Measurements from ENCODE around the gene ZNF552.
"Not testable (repeated sequence)": the region's sequence is repeated elsewhere in the genome, so short reads cannot be mapped to it uniquely, and the experiment has no call there.

DNA sequence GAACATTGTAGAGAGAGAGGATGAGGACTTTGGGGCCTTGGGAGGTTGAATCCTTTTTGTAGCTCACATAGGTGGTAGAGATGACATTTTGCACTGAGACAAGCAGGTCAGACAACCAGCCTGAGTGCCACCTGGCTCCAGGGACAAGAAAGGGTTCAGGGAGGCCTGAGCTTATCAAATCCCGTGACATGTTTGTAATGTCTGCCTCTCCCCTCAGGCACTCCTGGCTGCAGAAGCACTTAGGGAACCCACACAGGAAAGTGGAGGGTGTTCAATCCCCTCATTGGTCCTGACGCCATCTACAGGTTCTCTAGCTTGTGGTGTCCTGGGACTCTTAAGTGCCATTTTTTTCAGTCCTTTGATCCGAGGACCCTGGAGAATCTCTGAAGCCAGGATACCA, 6.4 kb upstream of the ZNF552 start:
- TF ChIP-seq, protein P1, sequence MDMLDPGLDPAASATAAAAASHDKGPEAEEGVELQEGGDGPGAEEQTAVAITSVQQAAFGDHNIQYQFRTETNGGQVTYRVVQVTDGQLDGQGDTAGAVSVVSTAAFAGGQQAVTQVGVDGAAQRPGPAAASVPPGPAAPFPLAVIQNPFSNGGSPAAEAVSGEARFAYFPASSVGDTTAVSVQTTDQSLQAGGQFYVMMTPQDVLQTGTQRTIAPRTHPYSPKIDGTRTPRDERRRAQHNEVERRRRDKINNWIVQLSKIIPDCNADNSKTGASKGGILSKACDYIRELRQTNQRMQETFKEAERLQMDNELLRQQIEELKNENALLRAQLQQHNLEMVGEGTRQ (IDR thresholded peaks at IDR 0.05; ENCODE audit: borderline replicate concordance, low read depth, low read length) = not testable (repeated sequence)
- TF ChIP-seq, protein P2, sequence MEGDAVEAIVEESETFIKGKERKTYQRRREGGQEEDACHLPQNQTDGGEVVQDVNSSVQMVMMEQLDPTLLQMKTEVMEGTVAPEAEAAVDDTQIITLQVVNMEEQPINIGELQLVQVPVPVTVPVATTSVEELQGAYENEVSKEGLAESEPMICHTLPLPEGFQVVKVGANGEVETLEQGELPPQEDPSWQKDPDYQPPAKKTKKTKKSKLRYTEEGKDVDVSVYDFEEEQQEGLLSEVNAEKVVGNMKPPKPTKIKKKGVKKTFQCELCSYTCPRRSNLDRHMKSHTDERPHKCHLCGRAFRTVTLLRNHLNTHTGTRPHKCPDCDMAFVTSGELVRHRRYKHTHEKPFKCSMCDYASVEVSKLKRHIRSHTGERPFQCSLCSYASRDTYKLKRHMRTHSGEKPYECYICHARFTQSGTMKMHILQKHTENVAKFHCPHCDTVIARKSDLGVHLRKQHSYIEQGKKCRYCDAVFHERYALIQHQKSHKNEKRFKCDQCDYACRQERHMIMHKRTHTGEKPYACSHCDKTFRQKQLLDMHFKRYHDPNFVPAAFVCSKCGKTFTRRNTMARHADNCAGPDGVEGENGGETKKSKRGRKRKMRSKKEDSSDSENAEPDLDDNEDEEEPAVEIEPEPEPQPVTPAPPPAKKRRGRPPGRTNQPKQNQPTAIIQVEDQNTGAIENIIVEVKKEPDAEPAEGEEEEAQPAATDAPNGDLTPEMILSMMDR (IDR thresholded peaks at IDR 0.05) = not testable (repeated sequence)
- not testable (repeated sequence) for TF ChIP-seq POLR2AphosphoS5 (IDR thresholded peaks at IDR 0.05; ENCODE audit: low read depth, low read length); FOXM1 (IDR thresholded peaks at IDR 0.05; ENCODE audit: low read depth); JUND (IDR thresholded peaks at IDR 0.05); CHD2 (IDR thresholded peaks at IDR 0.05; ENCODE audit: low read length, partially characterized antibody); GABPA (IDR thresholded peaks at IDR 0.05; ENCODE audit: low read depth); YY1 (IDR thresholded peaks at IDR 0.05; ENCODE audit: low read depth); EZH2phosphoT487 (IDR thresholded peaks at IDR 0.05; ENCODE audit: borderline replicate concordance, low read depth)
- TF ChIP-seq, protein P3, sequence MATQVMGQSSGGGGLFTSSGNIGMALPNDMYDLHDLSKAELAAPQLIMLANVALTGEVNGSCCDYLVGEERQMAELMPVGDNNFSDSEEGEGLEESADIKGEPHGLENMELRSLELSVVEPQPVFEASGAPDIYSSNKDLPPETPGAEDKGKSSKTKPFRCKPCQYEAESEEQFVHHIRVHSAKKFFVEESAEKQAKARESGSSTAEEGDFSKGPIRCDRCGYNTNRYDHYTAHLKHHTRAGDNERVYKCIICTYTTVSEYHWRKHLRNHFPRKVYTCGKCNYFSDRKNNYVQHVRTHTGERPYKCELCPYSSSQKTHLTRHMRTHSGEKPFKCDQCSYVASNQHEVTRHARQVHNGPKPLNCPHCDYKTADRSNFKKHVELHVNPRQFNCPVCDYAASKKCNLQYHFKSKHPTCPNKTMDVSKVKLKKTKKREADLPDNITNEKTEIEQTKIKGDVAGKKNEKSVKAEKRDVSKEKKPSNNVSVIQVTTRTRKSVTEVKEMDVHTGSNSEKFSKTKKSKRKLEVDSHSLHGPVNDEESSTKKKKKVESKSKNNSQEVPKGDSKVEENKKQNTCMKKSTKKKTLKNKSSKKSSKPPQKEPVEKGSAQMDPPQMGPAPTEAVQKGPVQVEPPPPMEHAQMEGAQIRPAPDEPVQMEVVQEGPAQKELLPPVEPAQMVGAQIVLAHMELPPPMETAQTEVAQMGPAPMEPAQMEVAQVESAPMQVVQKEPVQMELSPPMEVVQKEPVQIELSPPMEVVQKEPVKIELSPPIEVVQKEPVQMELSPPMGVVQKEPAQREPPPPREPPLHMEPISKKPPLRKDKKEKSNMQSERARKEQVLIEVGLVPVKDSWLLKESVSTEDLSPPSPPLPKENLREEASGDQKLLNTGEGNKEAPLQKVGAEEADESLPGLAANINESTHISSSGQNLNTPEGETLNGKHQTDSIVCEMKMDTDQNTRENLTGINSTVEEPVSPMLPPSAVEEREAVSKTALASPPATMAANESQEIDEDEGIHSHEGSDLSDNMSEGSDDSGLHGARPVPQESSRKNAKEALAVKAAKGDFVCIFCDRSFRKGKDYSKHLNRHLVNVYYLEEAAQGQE (IDR thresholded peaks at IDR 0.05; ENCODE audit: low read depth, low read length) = not testable (repeated sequence)
